Type B pancreatic cell (in vitro differentiated cells): ENCODE data around the gene PLCL2. TPM values are rescaled to one million over a fixed set of nuclear protein-coding genes. Genes with fewer than 3 reads are reported as not detected.

ENCODE experiments used
- DNase-seq: peaks from one replicate; pipeline ENCODE4 v3.0.0; 2021; ENCODE audit warnings: mixed read lengths; ENCODE audit not compliant: unreplicated experiment; ENCODE audit errors: extremely low spot score
- H3K27ac Mint-ChIP-seq: 2 replicates; pipeline ENCODE4 v1.8.0; 2021; ENCODE audit warnings: mild to moderate bottlenecking, mixed read lengths
- H3K27me3 Mint-ChIP-seq: 2 replicates; pipeline ENCODE4 v1.8.0; 2021; ENCODE audit warnings: mixed read lengths
- H3K36me3 Mint-ChIP-seq: 2 replicates; pipeline ENCODE4 v1.8.0; 2021; ENCODE audit warnings: mixed read lengths
- H3K4me1 Mint-ChIP-seq: one replicate; pipeline ENCODE4 v1.8.0; 2021; ENCODE audit warnings: mixed read lengths; ENCODE audit not compliant: unreplicated experiment
- H3K4me3 Mint-ChIP-seq: 2 replicates; pipeline ENCODE4 v1.8.0; 2021; ENCODE audit warnings: mild to moderate bottlenecking, mixed read lengths
- H3K9me3 Mint-ChIP-seq: 2 replicates; pipeline ENCODE4 v1.8.0; 2021; ENCODE audit warnings: mixed read lengths
- total RNA-seq: library from RNA; stranded (reverse); gene quantifications from 2 replicates; pipeline ENCODE4 v1.2.1, GENCODE V29; 2021; ENCODE audit warnings: low replicate concordance
- TF ChIP-seq, protein P1 (sequence below): fragments of 200-600 bp; sonication (generic); conservative IDR thresholded peaks from 2 replicates; pipeline ENCODE4 v1.5.0; 2021; ENCODE audit warnings: antibody characterized with exemption, mild to moderate bottlenecking

The PLCL2 gene
- total RNA-seq, 1 donor from 2014 or later = 10.6 TPM

DNA sequence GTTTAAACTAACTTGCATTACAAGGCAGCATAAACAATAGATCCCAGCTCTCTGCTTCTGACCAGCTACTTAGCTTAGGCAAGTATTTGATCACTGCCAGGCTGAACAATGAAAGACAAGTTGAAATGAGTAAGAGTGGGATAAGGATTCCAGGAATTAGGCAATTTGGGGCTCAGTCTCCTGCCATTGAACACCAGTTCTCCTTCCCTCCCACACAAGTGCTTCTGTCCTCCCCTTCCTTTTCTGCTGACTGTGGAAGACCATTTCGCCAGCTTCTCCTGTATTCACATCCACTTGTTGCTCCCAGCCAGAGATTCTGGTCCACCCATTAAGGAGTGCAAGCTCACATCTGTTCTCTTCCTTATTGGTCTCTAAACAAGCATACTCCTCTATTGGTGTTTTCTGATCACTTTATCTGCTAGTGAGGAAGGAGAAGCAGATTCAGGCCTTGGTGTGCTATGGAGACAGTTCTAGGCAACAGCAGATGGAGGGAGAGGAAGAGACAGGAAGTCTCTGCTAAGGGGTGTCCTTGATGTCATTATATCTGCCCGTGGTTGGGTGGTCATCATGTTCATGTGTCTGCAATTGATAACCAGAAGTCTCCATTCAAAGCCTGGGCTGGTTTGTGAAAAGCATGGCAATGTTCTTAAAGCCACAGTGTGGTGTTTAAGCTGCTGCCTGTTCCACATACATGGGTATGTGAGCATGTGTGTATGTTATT lies 121.5 kb downstream of the PLCL2 start:
- DNase-seq = no peak
- no peaks in the 10 kb centered on the region for H3K36me3 Mint-ChIP-seq

DNA sequence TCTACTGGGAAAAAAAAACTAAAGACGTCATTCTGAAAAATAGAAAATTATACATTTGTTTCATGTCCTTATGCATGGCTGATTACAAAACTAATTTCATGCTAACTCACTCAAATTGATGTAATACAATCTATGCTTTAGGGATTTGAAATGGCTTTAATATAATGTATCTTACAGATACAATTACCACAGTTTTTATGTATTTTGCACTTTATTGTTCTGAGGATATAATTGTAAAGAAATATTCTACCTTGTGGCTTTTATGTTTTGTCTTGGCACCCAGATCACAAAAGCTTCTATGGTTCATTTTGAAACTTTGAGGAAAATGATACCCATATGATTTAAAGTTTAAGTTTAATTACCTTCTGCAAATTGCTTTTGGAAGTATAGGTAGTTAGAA lies 122.5 kb downstream of the PLCL2 start:
- DNase-seq = no peak
- Mint-ChIP-seq H3K27ac (no peak overlapping the region), H3K4me3 (no peak overlapping the region), H3K36me3 (no peaks in the 10 kb centered on the region), H3K9me3 (peaks cover 8% of the 10 kb centered on the region), H3K4me1 (peaks cover 6% of the 10 kb centered on the region), H3K27me3 (no peaks in the 10 kb centered on the region)
- TF ChIP-seq, protein P1, sequence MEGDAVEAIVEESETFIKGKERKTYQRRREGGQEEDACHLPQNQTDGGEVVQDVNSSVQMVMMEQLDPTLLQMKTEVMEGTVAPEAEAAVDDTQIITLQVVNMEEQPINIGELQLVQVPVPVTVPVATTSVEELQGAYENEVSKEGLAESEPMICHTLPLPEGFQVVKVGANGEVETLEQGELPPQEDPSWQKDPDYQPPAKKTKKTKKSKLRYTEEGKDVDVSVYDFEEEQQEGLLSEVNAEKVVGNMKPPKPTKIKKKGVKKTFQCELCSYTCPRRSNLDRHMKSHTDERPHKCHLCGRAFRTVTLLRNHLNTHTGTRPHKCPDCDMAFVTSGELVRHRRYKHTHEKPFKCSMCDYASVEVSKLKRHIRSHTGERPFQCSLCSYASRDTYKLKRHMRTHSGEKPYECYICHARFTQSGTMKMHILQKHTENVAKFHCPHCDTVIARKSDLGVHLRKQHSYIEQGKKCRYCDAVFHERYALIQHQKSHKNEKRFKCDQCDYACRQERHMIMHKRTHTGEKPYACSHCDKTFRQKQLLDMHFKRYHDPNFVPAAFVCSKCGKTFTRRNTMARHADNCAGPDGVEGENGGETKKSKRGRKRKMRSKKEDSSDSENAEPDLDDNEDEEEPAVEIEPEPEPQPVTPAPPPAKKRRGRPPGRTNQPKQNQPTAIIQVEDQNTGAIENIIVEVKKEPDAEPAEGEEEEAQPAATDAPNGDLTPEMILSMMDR = no peak

More for the DNA sequence above, 121.5 kb downstream of the PLCL2 start:
- no peaks in the 10 kb centered on the region for H3K27me3 Mint-ChIP-seq
- TF ChIP-seq, protein P1 = no peak
- H3K9me3 Mint-ChIP-seq = peaks cover 14% of the 10 kb centered on the region
- H3K4me3 Mint-ChIP-seq = no peak overlapping the region
- H3K27ac Mint-ChIP-seq = no peak overlapping the region
- H3K4me1 Mint-ChIP-seq = peaks cover 6% of the 10 kb centered on the region

DNA sequence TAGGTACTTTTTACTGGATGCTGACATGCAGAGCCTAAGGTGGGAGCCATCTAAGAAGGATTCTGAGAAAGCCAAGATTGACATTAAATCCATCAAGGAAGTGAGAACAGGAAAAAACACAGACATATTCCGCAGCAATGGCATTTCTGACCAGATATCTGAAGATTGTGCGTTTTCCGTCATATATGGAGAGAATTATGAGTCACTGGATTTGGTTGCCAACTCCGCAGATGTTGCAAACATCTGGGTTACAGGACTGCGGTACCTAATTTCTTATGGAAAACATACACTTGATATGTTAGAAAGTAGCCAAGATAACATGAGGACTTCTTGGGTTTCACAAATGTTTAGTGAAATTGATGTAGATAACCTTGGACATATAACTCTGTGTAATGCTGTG lies 125.1 kb downstream of the PLCL2 start:
- peaks cover 4% of the 10 kb centered on the region for H3K9me3 Mint-ChIP-seq

DNA sequence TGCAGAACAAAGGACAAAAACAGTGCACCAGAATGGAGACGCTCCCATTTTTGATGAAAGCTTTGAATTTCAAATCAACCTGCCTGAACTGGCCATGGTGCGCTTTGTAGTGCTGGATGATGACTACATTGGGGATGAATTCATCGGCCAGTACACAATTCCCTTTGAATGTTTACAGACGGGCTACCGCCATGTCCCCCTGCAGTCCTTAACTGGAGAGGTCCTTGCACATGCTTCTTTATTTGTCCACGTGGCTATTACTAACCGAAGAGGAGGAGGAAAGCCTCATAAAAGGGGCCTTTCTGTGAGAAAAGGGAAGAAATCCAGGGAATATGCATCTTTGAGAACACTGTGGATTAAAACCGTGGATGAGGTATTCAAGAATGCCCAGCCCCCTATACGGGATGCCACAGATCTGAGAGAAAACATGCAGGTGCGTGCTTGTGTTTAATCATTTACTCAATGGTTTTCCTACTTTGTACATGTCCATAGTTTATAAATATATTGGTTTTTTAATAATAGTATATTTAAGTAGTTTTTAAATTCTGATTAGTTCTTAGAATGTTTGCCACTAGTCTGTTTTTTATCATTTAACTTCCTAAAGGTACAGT lies 127.1 kb downstream of the PLCL2 start:
- Mint-ChIP-seq H3K4me1 (peaks cover 8% of the 10 kb centered on the region), H3K9me3 (peaks cover 4% of the 10 kb centered on the region), H3K4me3 (no peak overlapping the region), H3K27me3 (no peaks in the 10 kb centered on the region), H3K36me3 (no peaks in the 10 kb centered on the region), H3K27ac (no peak overlapping the region)
- DNase-seq = no peak
- TF ChIP-seq, protein P1 = no peak

More for the DNA sequence above, 125.1 kb downstream of the PLCL2 start:
- TF ChIP-seq, protein P1 = no peak
- no peak overlapping the region for H3K27ac Mint-ChIP-seq
- peaks cover 15% of the 10 kb centered on the region for H3K4me1 Mint-ChIP-seq
- no peak overlapping the region for H3K4me3 Mint-ChIP-seq
- no peaks in the 10 kb centered on the region for H3K27me3 Mint-ChIP-seq
- DNase-seq = no peak
- H3K36me3 Mint-ChIP-seq = no peaks in the 10 kb centered on the region

DNA sequence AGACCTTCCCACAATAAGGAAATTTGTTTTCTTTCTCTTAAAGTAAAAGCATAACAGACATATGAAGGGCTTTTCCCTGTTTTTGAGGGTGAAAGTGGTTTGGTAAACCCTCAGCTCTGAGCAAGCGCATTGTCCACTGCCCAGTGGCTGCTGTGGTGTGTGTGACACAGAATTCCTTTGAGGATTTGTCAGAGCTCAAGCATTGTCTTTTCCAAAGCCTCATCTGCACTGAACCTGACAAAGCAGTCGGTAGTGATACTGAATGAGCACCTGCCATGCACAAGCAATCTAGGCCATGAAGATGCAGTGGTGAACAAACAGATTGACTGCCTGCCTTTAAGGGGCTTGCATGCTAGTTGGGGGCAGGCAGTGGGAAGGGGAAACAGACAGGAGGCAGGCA lies 128.3 kb downstream of the PLCL2 start:
- TF ChIP-seq, protein P1 = no peak
- H3K27me3 Mint-ChIP-seq = no peaks in the 10 kb centered on the region
- no peak for DNase-seq
- H3K4me1 Mint-ChIP-seq = peaks cover 8% of the 10 kb centered on the region
- peak overlapping the region; percentile 25 for H3K27ac Mint-ChIP-seq
- H3K4me3 Mint-ChIP-seq = no peak overlapping the region
- H3K36me3 Mint-ChIP-seq = no peaks in the 10 kb centered on the region
- peaks cover 4% of the 10 kb centered on the region for H3K9me3 Mint-ChIP-seq
